HG03196 (cell line): Measurements from ENCODE around the gene CSNK1G1.
"Not testable (repeated sequence)": the region's sequence is repeated elsewhere in the genome, so short reads cannot be mapped to it uniquely, and the experiment has no call there.

Experiments used
- ATAC-seq: cut with Tn5 transposase; IDR thresholded peaks from one replicate; pipeline ENCODE4 v1.9.1; 2021; ENCODE audit not compliant: unreplicated experiment

CSNK1G1 gene

DNA sequence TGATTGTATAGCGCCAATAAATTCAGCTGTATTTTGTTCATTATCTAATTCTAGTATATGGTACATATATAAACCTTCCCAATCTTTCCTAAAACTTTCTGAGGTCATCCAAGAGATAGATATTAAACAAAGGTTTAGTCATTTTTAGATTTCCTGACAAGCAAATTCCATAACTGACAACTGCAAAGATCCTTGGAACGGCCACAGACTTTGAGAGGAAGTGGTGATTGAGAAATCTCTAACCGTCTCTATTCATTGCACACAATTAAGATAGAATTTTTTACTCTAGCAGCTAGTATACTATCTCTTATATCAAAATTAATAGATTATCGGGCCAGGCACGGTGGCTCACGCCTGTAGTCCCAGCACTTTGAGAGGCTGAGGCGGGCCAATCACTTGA lies 4.7 kb downstream of the CSNK1G1 start:
- ATAC-seq = no peak

DNA sequence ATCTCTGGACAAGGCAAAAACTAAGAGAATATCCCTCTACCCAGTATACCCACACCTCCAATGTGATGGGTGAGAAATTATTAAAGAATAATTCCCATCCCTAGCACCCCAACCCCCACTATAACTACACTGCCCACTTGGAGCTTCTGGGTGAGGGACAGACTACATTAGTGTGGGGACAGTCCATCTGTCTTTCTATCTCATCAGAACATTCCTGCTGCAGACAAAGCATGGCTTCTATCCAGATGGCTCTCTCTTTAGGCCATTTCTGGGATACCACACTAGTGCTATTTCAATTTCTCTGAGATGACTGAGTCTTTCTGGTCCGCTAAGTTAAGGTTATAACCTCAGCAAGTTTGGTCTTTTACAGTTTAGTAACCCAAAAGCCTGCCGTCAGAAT lies 6.6 kb downstream of the CSNK1G1 start:
- no peak for ATAC-seq

GRCh38 chr15:64348455-64348854 lies 7.5 kb downstream of the CSNK1G1 start:
- no peak for ATAC-seq

DNA sequence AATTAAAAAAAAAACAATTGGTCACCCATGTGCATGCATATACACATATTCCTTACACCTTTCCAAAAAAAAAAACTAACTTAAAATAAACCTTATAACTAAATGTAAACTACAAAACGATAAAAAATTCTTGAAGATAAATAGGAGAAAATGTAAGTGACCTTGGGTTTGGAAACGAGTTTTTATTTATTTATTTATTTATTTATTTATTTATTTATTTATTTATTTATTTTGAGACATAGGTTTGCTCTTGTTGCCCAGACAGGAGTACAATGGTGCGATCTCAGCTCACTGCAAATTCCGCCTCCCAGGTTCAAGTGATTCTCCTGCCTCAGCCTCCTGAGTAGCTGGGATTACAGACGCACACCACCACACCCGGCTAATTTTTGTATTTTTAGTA lies 9.7 kb downstream of the CSNK1G1 start:
- ATAC-seq = not testable (repeated sequence)

GRCh38 chr15:64344651-64345294 lies 11.2 kb downstream of the CSNK1G1 start:
- no peak for ATAC-seq

GRCh38 chr15:64343841-64344240 lies 12.1 kb downstream of the CSNK1G1 start:
- ATAC-seq = no peak

- no peak for ATAC-seq
Measured at GRCh38 chr15:64343222-64343621, 12.8 kb downstream of the CSNK1G1 start.

DNA sequence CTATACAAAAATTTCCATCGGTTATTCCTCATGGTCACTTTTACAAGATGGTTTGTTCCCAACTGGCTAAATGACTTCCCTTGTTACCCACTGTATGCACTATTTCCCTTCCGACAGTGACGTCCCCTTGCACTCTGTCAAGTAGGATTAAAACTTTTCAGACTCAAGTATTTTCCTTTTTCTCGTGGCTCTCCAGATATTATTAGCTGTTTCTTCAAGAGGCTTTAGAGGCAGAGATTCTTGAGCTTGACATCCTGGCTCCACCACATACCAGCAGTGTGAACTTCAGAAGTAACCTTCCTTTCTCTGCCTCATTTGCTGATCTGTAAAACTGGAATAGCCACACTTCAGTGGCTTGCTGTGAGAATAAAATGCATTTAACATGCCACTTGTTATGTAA lies 14.0 kb downstream of the CSNK1G1 start:
- no peak for ATAC-seq

DNA sequence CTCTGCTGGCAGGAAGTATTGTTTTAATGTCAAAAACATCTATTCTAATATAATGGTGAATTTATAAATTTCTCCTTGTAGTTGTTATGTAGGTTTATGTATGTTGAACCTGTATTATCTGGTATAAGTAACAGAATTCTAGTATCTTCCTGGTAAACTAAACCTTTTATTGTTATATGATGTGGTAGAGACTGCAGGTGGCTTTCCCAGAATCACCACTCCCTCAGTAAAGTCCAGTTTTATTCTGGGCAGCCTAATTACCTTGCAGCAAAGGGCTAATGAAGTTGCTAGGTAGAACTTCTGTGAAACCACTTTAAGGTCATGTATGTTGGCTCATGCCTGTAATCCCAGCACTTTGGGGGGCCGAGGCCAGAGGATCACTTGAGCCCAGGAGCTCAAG lies 15.6 kb downstream of the CSNK1G1 start:
- ATAC-seq = no peak

- ATAC-seq = no peak
Measured at GRCh38 chr15:64337761-64338160, 18.2 kb downstream of the CSNK1G1 start.

GRCh38 chr15:64333986-64334929 lies 21.7 kb downstream of the CSNK1G1 start:
- no peak for ATAC-seq

DNA sequence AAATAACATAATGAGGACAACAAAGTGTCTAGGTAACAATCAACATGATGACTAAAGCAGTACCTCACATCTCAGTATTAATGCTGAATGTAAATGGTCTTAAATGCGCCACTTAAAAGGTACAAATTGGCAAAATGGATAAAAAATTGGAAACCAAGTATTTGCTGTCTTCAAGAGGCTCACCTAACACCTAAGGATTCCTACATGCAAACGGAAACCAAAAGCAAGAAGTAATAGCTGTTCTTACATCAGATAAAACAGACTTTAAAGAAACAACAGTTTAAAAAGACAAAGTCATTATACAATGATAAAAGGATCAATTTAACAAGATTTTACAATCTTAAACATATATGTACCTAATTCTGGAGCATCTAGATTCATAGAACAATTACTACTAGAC lies 22.5 kb downstream of the CSNK1G1 start:
- ATAC-seq = no peak

- not testable (repeated sequence) for ATAC-seq
Measured at GRCh38 chr15:64331668-64332067, 24.3 kb downstream of the CSNK1G1 start.

GRCh38 chr15:64326975-64327374 lies 29.0 kb downstream of the CSNK1G1 start:
- ATAC-seq = not testable (repeated sequence)

DNA sequence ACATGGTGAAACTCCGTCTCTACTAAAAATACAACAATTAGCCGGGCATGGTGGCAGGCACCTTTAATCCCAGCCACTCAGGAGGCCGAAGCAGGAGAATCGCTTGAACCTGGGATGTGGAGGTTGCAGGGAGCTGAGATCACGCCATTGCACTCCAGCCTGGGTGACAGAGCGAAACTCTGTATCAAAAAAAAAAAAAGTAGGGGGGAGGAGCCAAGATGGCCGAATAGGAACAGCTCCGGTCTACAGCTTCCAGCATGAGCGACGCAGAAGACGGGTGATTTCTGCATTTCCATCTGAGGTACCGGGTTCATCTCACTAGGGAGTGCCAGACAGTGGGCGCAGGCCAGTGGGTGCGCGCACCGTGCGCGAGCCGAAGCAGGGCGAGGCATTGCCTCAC lies 29.5 kb downstream of the CSNK1G1 start:
- ATAC-seq = not testable (repeated sequence)

DNA sequence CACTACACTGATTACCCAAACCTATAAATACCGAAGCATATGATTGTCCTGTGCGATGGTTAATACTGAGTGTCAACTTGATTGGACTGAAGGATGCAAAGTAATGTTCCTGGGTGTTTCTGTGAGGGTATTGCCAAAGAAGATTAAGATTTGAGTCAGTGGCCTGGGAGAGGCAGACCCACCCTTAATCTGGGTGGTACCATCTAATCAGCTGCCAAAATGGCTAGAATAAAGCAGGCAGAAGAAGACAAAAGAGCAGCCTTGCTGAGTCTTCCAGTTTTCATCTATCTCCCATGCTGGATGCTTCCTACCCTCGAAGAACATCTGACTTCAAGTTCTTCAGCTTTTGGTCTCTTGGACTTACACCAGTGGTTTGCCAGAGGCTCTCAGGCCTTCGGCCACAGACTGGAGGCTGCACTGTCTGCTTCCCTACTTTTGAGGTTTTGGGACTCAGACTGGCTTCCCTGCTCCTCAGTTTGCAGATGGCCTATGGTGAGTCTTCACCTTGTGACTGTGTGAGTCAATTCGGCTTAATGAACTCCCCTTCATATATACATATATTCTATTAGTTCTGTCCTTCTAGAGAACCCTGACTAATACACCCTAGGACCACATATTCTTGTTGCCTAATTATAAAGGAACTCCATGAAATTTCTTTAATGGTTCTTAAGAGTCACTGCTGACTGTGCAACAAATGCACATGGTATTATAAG lies 31.7 kb downstream of the CSNK1G1 start:
- no peak for ATAC-seq

GRCh38 chr15:64315216-64315615 lies 40.8 kb downstream of the CSNK1G1 start:
- no peak for ATAC-seq

DNA sequence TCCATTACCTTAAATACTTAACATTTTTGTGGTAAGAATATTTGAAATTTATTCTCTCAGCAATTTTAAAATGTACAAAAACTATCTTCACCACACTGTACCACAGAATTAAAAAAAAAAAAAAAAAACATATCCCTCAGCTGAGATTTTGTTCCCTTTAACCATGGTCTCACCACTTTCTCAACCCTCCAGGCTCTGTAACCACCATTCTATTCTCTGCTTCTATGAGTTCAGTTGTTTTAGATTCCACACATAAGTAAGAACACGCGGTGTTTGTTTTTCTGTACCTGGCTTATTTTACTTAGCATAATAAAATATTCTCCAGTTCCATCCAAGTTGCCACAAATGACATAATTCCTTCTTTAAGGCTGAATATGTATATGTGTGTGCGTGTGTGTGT lies 41.5 kb downstream of the CSNK1G1 start:
- ATAC-seq = no peak

GRCh38 chr15:64311566-64311965 lies 44.4 kb downstream of the CSNK1G1 start:
- no peak for ATAC-seq

DNA sequence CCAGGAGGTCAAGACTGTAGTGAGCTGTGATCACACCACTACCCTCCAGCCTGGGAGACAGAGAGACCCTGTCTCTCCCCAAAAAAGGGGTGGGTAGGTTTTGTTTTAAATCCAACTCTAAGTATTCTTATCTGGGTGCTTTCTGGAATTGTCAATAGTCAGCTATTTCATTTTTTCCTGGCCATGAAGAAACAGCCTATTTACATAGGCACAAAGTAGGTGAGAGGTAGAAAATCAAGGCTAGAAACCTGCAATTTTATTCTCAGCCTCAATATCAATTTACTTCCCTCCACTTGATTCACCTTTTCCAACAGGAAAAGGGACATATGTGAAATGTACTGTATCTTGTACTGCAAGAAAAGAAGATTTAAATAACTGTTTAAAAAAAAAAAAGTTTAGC lies 45.9 kb downstream of the CSNK1G1 start:
- ATAC-seq = no peak

DNA sequence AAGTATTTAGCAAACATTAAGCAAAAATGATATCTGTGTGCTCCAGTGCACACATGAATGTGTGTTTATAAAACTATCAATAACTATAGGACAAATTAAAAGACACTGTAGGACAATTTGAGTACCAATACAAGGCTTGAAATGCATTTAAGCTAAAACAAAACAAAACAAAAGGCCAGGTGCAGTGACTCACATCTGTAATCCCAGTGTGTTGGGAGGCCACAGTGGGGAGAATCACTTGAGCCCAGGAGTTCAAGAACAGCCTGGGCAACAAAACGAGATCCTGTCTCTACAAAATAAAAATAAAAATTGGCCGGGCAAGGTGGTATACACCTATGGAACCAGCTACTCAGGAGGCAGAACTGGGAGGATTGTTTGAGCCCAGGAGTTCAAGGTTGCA lies 50.7 kb downstream of the CSNK1G1 start:
- ATAC-seq = no peak

DNA sequence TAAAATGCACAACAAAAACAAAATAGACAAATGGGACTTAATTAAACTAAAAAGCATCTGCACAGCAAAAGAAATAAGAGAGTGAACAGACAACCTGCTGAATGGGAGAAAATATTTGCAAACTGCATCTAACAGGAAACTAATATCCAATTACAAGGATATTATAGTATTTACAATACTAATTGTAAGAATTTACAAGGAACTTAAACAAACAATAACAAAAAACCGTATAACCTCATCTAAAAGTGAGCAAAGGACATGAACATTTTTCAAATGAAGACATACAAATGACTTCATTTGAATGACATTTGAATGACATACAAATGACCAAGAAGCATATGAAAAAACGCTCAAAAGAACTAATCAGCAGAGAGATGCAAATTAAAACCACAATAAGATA lies 66.4 kb downstream of the CSNK1G1 start:
- no peak for ATAC-seq
